GM12878 (cell line): ENCODE data around the gene ARID1A. TPM values are rescaled to one million over a fixed set of nuclear protein-coding genes. Genes with fewer than 3 reads are reported as not detected.

Experiments used
- ATAC-seq: fragments of 200-7000 bp; cut with Tn5 transposase; 3 replicates; pipeline ENCODE4 v1.9.1; 2020; ENCODE audit warnings: mild to moderate bottlenecking, moderate library complexity
- BruUV-seq: library from RNA; stranded (reverse); fragments of 400-500 nt; replicated peaks from 2 replicates; lab custom pipeline; 2021; lab: Mats Ljungman, UMichigan
- CTCF ChIA-PET: fragments of 300-600 bp; sonication (Branson Sonifier 250); formaldehyde crosslinking; extraction: SDS; loops from one replicate; lab custom pipeline; 2021; ENCODE audit warnings: inconsistent platforms; lab: Yijun Ruan, JAX
- POLR2A ChIA-PET: fragments of 350-600 bp; formaldehyde crosslinking; extraction: SDS; loops from one replicate; lab custom pipeline; 2021; ENCODE audit warnings: inconsistent platforms; lab: Charles Lee
- RAD21 ChIA-PET: fragments of 300-600 bp; sonication (Branson Sonifier 250); formaldehyde crosslinking; loops from one replicate; lab custom pipeline; 2023; ENCODE audit warnings: antibody characterized with exemption; ENCODE audit not compliant: unreplicated experiment; lab: Charles Lee
- SMC1A ChIA-PET: fragments of 300-600 bp; sonication (Branson Sonifier 250); formaldehyde crosslinking; loops from one replicate; lab custom pipeline; 2023; ENCODE audit not compliant: unreplicated experiment, uncharacterized antibody; lab: Charles Lee
- DNase-seq: peaks from one replicate; pipeline ENCODE4 v3.0.0-alpha.2; 2011; ENCODE audit warnings: low read depth, low spot score
- FAIRE-seq: peaks from 3 replicates; lab custom pipeline; 2011; peaks lifted over from hg19 to GRCh38; lab: Jason Lieb, UNC
- H2AFZ ChIP-seq: 2 replicates; pipeline ENCODE4 v1.6.0; 2011; ENCODE audit warnings: low read depth, low read length, control low read depth; ENCODE audit not compliant: control insufficient read depth
- H3K27ac ChIP-seq: 2 replicates; pipeline ENCODE4 v1.5.1; 2011; ENCODE audit warnings: control low read depth; ENCODE audit not compliant: control insufficient read depth, insufficient read depth
- H3K27me3 ChIP-seq, 2 experiments: replicated peaks in 1 of 2; 2 replicates each; pipeline versions ENCODE4 v1.6.0 to v1.6.1; 2011; ENCODE audit warnings: low read length in 1 of 2; ENCODE audit not compliant: control insufficient read depth in 2 of 2, insufficient read depth in 2 of 2
- H3K36me3 ChIP-seq, 2 experiments: 2 replicates each; pipeline ENCODE4 v1.5.1; 2011; ENCODE audit warnings: low read length in 1 of 2; ENCODE audit not compliant: control insufficient read depth in 2 of 2, insufficient read depth in 2 of 2
- H3K4me1 ChIP-seq: 2 replicates; pipeline ENCODE4 v1.6.1; 2011; ENCODE audit warnings: mild to moderate bottlenecking, low read length, moderate library complexity, mixed read lengths; ENCODE audit not compliant: control insufficient read depth, insufficient read depth
- H3K4me2 ChIP-seq: 2 replicates; pipeline ENCODE4 v1.6.0; 2011; ENCODE audit warnings: control low read depth; ENCODE audit not compliant: control insufficient read depth, insufficient read depth
- H3K4me3 ChIP-seq: fragments of 200-600 bp; sonication (generic); 2 replicates; pipeline ENCODE4 v1.5.1; 2016
- H3K79me2 ChIP-seq: 2 replicates; pipeline ENCODE4 v1.6.0; 2011; ENCODE audit warnings: low read length; ENCODE audit not compliant: control insufficient read depth, insufficient read depth
- H3K9ac ChIP-seq: 2 replicates; pipeline ENCODE4 v1.8.0; 2011; ENCODE audit warnings: low read length, control low read depth, mixed read lengths; ENCODE audit not compliant: control insufficient read depth, insufficient read depth
- H3K9me3 ChIP-seq: replicated peaks from 3 replicates; pipeline ENCODE4 v1.5.1; 2011; ENCODE audit warnings: mild to moderate bottlenecking, low read length; ENCODE audit not compliant: control insufficient read depth, insufficient read depth
- H4K20me1 ChIP-seq: 2 replicates; pipeline ENCODE4 v1.6.0; 2011; ENCODE audit not compliant: control insufficient read depth, insufficient read depth
- CBFB ChIP-seq: IDR thresholded peaks from 2 replicates; pipeline ENCODE4 v1.6.1; 2016; ENCODE audit warnings: antibody characterized with exemption, low read depth
- CBX3 ChIP-seq: fragments of 200-600 bp; sonication (generic); IDR thresholded peaks from 2 replicates; pipeline ENCODE4 v1.6.1; 2016; ENCODE audit warnings: low read depth, borderline replicate concordance
- EP300 ChIP-seq, 2 experiments: fragments of 150-350 bp in 1 of 2; IDR thresholded peaks; 2 replicates each; pipeline ENCODE4 v1.6.1; 2011 to 2012; ENCODE audit warnings: low read depth in 2 of 2, low read length in 2 of 2, borderline replicate concordance in 1 of 2, improper control_type of control experiment in 1 of 2, inconsistent platforms in 1 of 2; ENCODE audit not compliant: control insufficient read depth in 1 of 2
- ETV6 ChIP-seq, 2 experiments: fragments of 450-650 bp in 1 of 2; IDR thresholded peaks in 1 of 2; conservative IDR thresholded peaks in 1 of 2; 2 replicates each; pipeline ENCODE4 v1.6.1; 2014; ENCODE audit warnings: antibody characterized with exemption in 1 of 2, borderline replicate concordance in 1 of 2, low read depth in 1 of 2, mild to moderate bottlenecking in 1 of 2, moderate library complexity in 1 of 2
- HDAC2 ChIP-seq: fragments of 200-600 bp; sonication (generic); IDR thresholded peaks from 2 replicates; pipeline ENCODE4 v1.6.1; 2017
- KLF5 ChIP-seq: fragments of 450-650 bp; IDR thresholded peaks from 2 replicates; pipeline ENCODE4 v1.6.1; 2014; ENCODE audit warnings: mild to moderate bottlenecking; ENCODE audit not compliant: partially characterized antibody
- LARP7 ChIP-seq: fragments of 450-650 bp; IDR thresholded peaks from 2 replicates; pipeline ENCODE4 v1.6.1; 2017; ENCODE audit warnings: mild to moderate bottlenecking
- NFYB ChIP-seq: IDR thresholded peaks from 2 replicates; pipeline ENCODE4 v1.6.1; 2011; ENCODE audit warnings: low read depth, mild to moderate bottlenecking, low read length, improper control_type of control experiment, moderate library complexity; ENCODE audit not compliant: insufficient read depth
- NR2F1 ChIP-seq: fragments of 450-650 bp; conservative IDR thresholded peaks from 2 replicates; pipeline ENCODE4 v1.6.1; 2017; ENCODE audit warnings: mild to moderate bottlenecking
- RFX5 ChIP-seq: IDR thresholded peaks from 2 replicates; pipeline ENCODE4 v1.6.1; 2011; ENCODE audit warnings: low read depth, low read length, improper control_type of control experiment
- SIN3A ChIP-seq: IDR thresholded peaks from 2 replicates; pipeline ENCODE4 v1.6.1; 2012; ENCODE audit warnings: low read depth, low read length, improper control_type of control experiment
- SPI1 ChIP-seq: IDR thresholded peaks from 2 replicates; pipeline ENCODE4 v1.6.1; 2011; ENCODE audit warnings: low read depth, mild to moderate bottlenecking, low read length, moderate library complexity, borderline replicate concordance; ENCODE audit not compliant: insufficient read depth
- STAT1 ChIP-seq: fragments of 450-650 bp; conservative IDR thresholded peaks from 2 replicates; pipeline ENCODE4 v1.6.1; 2014; ENCODE audit warnings: antibody characterized with exemption, mild to moderate bottlenecking
- STAT3 ChIP-seq: IDR thresholded peaks from 2 replicates; pipeline ENCODE4 v1.6.1; 2011; ENCODE audit warnings: low read depth, low read length, improper control_type of control experiment
- YY1 ChIP-seq: IDR thresholded peaks from 2 replicates; pipeline ENCODE4 v1.6.1; 2011; ENCODE audit warnings: low read depth, mild to moderate bottlenecking, low read length
- ZNF207 ChIP-seq: fragments of 450-650 bp; IDR thresholded peaks from 2 replicates; pipeline ENCODE4 v1.6.1; 2014; ENCODE audit warnings: antibody characterized with exemption, mild to moderate bottlenecking, borderline replicate concordance
- WGBS: methylation state at CpG from one replicate; pipeline ENCODE4 v1.1.6; 2016; ENCODE audit warnings: low lambda C conversion rate; ENCODE audit not compliant: insufficient replicate concordance, insufficient coverage; ENCODE audit errors: missing lambda C conversion rate; 5-methylcytosine and 5-hydroxymethylcytosine counted together
- in situ Hi-C: fragments of 300-500 bp; cut with MboI; formaldehyde crosslinking; loops from 9 replicates; pipeline ENCODE4 v1.14.3; 2018; ENCODE audit warnings: mixed read lengths
- intact Hi-C: fragments of 100-400 bp; cut with micrococcal nuclease; formaldehyde crosslinking; loops from one replicate; pipeline ENCODE4 v1.14.2; 2022; ENCODE audit not compliant: unreplicated experiment
- polyA plus RNA-seq, 11 experiments: library from polyadenylated mRNA; depleted of rRNA in 4 of 11; unstranded in 6 of 11; stranded (reverse) in 5 of 11; fragments of >200 nt; fragmentation: Nextera tagmentation in 4 of 11; fragmentation: Illumina TruSeq in 1 of 11; extraction: Ambion mirVana in 4 of 11; extraction: Trizol in 1 of 11; gene quantifications; 1 replicate in 1 of 11; 2 replicates in 10 of 11; pipeline versions ENCODE4 v1.2.1 to v1.2.3, GENCODE V29; 2011 to 2016; ENCODE audit warnings: inconsistent platforms in 2 of 11, missing spikeins in 2 of 11, low read depth in 1 of 11
- total RNA-seq, 4 experiments: library from RNA; depleted of rRNA in 3 of 4; stranded (reverse); fragments of >200 nt in 3 of 4; fragmentation: Illumina TruSeq in 1 of 4; extraction: Trizol in 1 of 4; gene quantifications; 2 replicates each; pipeline versions ENCODE4 v1.2.1 to v1.2.3, GENCODE V29; 2013 to 2021
- TF ChIP-seq, protein P1 (sequence below): fragments of 450-650 bp; IDR thresholded peaks from 2 replicates; pipeline ENCODE4 v1.6.1; 2017; ENCODE audit warnings: antibody characterized with exemption, mild to moderate bottlenecking, moderate library complexity

ARID1A gene
- total and polyA plus RNA-seq, 10 of the 15 experiments (the other 5 are each of a cell fraction or from before 2014, with no cell fraction given): 10.0 to 98.0 (median 23.5) TPM

DNA sequence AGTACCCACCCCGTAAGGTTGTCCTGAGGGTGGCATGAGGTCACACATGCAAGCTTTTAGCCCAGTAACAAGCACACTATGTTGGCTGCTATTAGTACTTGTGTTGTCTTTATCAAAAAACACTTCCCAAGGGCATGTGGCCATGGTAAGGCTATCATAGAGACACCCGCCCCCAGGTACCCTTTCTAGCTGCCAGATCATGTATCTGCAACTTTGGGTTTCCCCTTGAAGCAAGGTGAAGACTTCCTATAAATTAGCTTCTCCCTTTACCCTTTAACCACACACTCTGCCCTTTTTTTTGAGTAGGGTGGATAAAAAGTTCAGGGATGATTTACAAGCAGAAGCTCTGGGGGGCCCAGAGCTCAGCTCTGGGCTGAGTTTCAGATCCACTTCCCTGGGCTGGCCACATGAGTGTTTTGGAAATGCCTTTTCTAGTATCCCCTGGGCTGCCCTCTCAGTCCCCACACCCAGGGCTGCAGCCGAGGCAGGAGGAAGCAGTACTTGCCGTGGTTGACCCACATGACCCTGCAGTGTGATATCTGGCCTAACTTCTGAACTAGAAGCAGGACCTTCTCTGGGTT is 132.7 kb downstream of the ARID1A start:
- H3K79me2 ChIP-seq: peaks cover 68% of the 10 kb centered on the region
- CTCF ChIA-PET: interaction anchor here (0.6 to 7.7 kb wide), 16 partner anchors 7 to 329 kb away, joined by 3 to 117 read pairs (median 4); partner anchors contain the start of gene PIGV
- intact Hi-C loops: loop anchor here (5.0 kb wide), 1 partner anchor 39 kb away; no protein-coding TSS in a partner anchor
- SMC1A ChIA-PET: interaction anchor here (0.6 to 3.9 kb wide), 10 partner anchors 11 to 226 kb away, joined by 3 to 35 read pairs (median 4); partner anchors contain the start of gene GPN2
- WGBS: 14% methylated on average over 4 of the region's 4 CpGs
- no peak overlapping the region for H2AFZ ChIP-seq
- RAD21 ChIA-PET: interaction anchor here (0.9 to 2.1 kb wide), 6 partner anchors 10 to 85 kb away, joined by 3 to 13 read pairs (median 3); no protein-coding TSS in a partner anchor
- BruUV-seq: no TSS peak
- peaks cover 30% of the 10 kb centered on the region for H3K4me1 ChIP-seq
- peak overlapping the region; percentile 82 for H3K4me3 ChIP-seq
- POLR2A ChIA-PET: interaction anchor here (0.6 to 7.6 kb wide), 8 partner anchors 8 to 1476 kb away, joined by 3 to 56 read pairs (median 4); no protein-coding TSS in a partner anchor
- peak overlapping the region; percentile 70 for H3K9ac ChIP-seq
- H3K9me3 ChIP-seq: no peaks in the 10 kb centered on the region
- peak overlapping the region; percentile 84 for H3K27ac ChIP-seq
- H4K20me1 ChIP-seq: no peaks in the 10 kb centered on the region
- no peak for DNase-seq
- in situ Hi-C loops: loop anchor here (5.0 kb wide), 1 partner anchor 51 kb away; no protein-coding TSS in a partner anchor
- H3K36me3 ChIP-seq: peaks cover 2 to 15% of the 10 kb centered on the region in 2 experiments
- peak overlapping the region; percentile 99 for H3K4me2 ChIP-seq
- FAIRE-seq: peak; percentile 18
- ATAC-seq: peak; percentile 55
- no peaks in the 10 kb centered on the region for H3K27me3 ChIP-seq
- TF ChIP-seq CBX3: no peak
- 0 out of 4 replicates have a peak, but pooled peaks of 1 of the 2 experiments have one; percentile 35 for TF ChIP-seq EP300 (IDR thresholded peaks at IDR 0.05; ENCODE audit: borderline replicate concordance in 1 of 2, control insufficient read depth in 1 of 2, low read depth in 2 of 2, low read length in 2 of 2)
- no peak for TF ChIP-seq RFX5
- no peak for TF ChIP-seq ZNF207
- no peak for TF ChIP-seq STAT1
- no peak for TF ChIP-seq ETV6 (conservative IDR thresholded peaks at IDR 0.05 in 1 of 2, IDR thresholded peaks at IDR 0.05 in 1 of 2; ENCODE audit: borderline replicate concordance in 1 of 2, low read depth in 1 of 2)
- TF ChIP-seq STAT3: no peak
- TF ChIP-seq NR2F1: peak; percentile 91
- peak; percentile 5; the same call in 1 of the 2 replicates for TF ChIP-seq SPI1
- 0 out of 2 replicates have a peak, but pooled peaks have one; percentile 23 for TF ChIP-seq CBFB
- TF ChIP-seq LARP7: no peak
- 0 out of 2 replicates have a peak, but pooled peaks have one; percentile 38 for TF ChIP-seq SIN3A
- TF ChIP-seq, protein P1, sequence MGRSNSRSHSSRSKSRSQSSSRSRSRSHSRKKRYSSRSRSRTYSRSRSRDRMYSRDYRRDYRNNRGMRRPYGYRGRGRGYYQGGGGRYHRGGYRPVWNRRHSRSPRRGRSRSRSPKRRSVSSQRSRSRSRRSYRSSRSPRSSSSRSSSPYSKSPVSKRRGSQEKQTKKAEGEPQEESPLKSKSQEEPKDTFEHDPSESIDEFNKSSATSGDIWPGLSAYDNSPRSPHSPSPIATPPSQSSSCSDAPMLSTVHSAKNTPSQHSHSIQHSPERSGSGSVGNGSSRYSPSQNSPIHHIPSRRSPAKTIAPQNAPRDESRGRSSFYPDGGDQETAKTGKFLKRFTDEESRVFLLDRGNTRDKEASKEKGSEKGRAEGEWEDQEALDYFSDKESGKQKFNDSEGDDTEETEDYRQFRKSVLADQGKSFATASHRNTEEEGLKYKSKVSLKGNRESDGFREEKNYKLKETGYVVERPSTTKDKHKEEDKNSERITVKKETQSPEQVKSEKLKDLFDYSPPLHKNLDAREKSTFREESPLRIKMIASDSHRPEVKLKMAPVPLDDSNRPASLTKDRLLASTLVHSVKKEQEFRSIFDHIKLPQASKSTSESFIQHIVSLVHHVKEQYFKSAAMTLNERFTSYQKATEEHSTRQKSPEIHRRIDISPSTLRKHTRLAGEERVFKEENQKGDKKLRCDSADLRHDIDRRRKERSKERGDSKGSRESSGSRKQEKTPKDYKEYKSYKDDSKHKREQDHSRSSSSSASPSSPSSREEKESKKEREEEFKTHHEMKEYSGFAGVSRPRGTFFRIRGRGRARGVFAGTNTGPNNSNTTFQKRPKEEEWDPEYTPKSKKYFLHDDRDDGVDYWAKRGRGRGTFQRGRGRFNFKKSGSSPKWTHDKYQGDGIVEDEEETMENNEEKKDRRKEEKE: no peak
- TF ChIP-seq HDAC2: no peak
- no peak for TF ChIP-seq KLF5
- no peak for TF ChIP-seq NFYB
- TF ChIP-seq YY1: 0 out of 2 replicates have a peak, but pooled peaks have one; percentile 4
